ENCODE results near the gene C2CD4B. TPM values are rescaled to one million over a fixed set of nuclear protein-coding genes. Genes with fewer than 3 reads are reported as not detected.

C2CD4B gene
- total RNA-seq, 6 donors from 2014 or later = 0.67 to 16.8 (median 3.1) TPM

DNA sequence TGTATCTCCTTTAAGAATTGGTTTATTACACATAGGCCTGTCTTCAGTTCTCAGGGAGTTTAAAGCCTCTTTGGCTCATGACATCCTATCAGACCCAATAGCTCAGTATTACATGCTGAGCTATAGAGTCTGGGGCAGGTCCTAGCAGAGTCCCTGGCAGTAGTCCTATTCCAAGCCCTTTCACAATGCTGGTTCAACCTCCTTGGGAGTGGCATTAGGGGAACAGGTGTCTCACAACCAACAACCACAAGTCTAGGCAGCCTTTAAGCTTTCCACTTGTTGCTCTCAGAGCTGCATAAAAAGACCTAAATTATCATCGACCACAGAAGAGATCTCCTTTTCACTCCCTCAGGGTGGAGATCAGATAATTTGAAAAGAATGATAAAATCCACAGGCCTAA lies 22.8 kb upstream of the C2CD4B start:
- no peak overlapping the region for H3K27ac ChIP-seq
- DNase-seq (no peak), ATAC-seq (ENCODE audit: low FRiP score in 2 of 2) (no peak)
- no peaks in the 10 kb centered on the region for H3K9me3 ChIP-seq
- no peaks in the 10 kb centered on the region for H3K27me3 ChIP-seq
- TF ChIP-seq EP300 (IDR thresholded peaks at IDR 0.05) (no peak), POLR2AphosphoS5 (IDR thresholded peaks at IDR 0.05) (no peak), POLR2A (IDR thresholded peaks at IDR 0.05) (no peak)
- TF ChIP-seq, protein P1, sequence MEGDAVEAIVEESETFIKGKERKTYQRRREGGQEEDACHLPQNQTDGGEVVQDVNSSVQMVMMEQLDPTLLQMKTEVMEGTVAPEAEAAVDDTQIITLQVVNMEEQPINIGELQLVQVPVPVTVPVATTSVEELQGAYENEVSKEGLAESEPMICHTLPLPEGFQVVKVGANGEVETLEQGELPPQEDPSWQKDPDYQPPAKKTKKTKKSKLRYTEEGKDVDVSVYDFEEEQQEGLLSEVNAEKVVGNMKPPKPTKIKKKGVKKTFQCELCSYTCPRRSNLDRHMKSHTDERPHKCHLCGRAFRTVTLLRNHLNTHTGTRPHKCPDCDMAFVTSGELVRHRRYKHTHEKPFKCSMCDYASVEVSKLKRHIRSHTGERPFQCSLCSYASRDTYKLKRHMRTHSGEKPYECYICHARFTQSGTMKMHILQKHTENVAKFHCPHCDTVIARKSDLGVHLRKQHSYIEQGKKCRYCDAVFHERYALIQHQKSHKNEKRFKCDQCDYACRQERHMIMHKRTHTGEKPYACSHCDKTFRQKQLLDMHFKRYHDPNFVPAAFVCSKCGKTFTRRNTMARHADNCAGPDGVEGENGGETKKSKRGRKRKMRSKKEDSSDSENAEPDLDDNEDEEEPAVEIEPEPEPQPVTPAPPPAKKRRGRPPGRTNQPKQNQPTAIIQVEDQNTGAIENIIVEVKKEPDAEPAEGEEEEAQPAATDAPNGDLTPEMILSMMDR (IDR thresholded peaks at IDR 0.05) = no peak
- H3K36me3 ChIP-seq = no peaks in the 10 kb centered on the region
- 74 to 88% methylated on average over 1 of the region's 1 CpG for WGBS, 2 donors
- H3K4me3 ChIP-seq = no peak overlapping the region
- H3K4me1 ChIP-seq = no peaks in the 10 kb centered on the region

GRCh38 chr15:62187425-62187824 lies 22.3 kb upstream of the C2CD4B start:
- Histone ChIP-seq H3K9me3 (no peaks in the 10 kb centered on the region), H3K4me3 (no peak overlapping the region), H3K36me3 (no peaks in the 10 kb centered on the region), H3K27me3 (no peaks in the 10 kb centered on the region), H3K4me1 (no peaks in the 10 kb centered on the region), H3K27ac (peak overlapping the region in 1 of 4 donors; percentile 13)
- DNase-seq (no peak), ATAC-seq (ENCODE audit: low FRiP score in 2 of 2) (no peak)
- no peak for TF ChIP-seq POLR2A (IDR thresholded peaks at IDR 0.05)
- TF ChIP-seq, protein P1 (IDR thresholded peaks at IDR 0.05) = no peak
- no peak for TF ChIP-seq POLR2AphosphoS5 (IDR thresholded peaks at IDR 0.05)
- TF ChIP-seq EP300 (IDR thresholded peaks at IDR 0.05) = no peak
- WGBS, 2 donors = 53 to 54% methylated on average over 5 of the region's 5 CpGs

GRCh38 chr15:62186578-62186977 lies 21.5 kb upstream of the C2CD4B start:
- no peaks in the 10 kb centered on the region for H3K36me3 ChIP-seq
- 97% methylated on average over 27 of the region's 27 CpGs; no CpG with 5 or more reads in 1 of the 2 donors for WGBS, 2 donors
- DNase-seq (peak in 1 of 2 donors; percentile 76), ATAC-seq (ENCODE audit: low FRiP score in 2 of 2) (no peak)
- no peaks in the 10 kb centered on the region for H3K4me1 ChIP-seq
- TF ChIP-seq EP300 (IDR thresholded peaks at IDR 0.05) (no peak), POLR2A (IDR thresholded peaks at IDR 0.05) (no peak), POLR2AphosphoS5 (IDR thresholded peaks at IDR 0.05) (no peak)
- TF ChIP-seq, protein P1 (IDR thresholded peaks at IDR 0.05) = no peak
- no peak overlapping the region for H3K27ac ChIP-seq
- H3K4me3 ChIP-seq = no peak overlapping the region
- H3K9me3 ChIP-seq = no peaks in the 10 kb centered on the region
- H3K27me3 ChIP-seq = no peaks in the 10 kb centered on the region

- DNase-seq = no peak
- ATAC-seq (ENCODE audit: low FRiP score in 2 of 2) = no peak
- H3K9me3 ChIP-seq = no peaks in the 10 kb centered on the region
- no peaks in the 10 kb centered on the region for H3K36me3 ChIP-seq
- H3K27me3 ChIP-seq = no peaks in the 10 kb centered on the region
- H3K27ac ChIP-seq = no peak overlapping the region
- H3K4me1 ChIP-seq = no peaks in the 10 kb centered on the region
- no peak for TF ChIP-seq POLR2AphosphoS5 (IDR thresholded peaks at IDR 0.05)
- no peak overlapping the region for H3K4me3 ChIP-seq
Measured at GRCh38 chr15:62183130-62183529, 18.0 kb upstream of the C2CD4B start.

DNA sequence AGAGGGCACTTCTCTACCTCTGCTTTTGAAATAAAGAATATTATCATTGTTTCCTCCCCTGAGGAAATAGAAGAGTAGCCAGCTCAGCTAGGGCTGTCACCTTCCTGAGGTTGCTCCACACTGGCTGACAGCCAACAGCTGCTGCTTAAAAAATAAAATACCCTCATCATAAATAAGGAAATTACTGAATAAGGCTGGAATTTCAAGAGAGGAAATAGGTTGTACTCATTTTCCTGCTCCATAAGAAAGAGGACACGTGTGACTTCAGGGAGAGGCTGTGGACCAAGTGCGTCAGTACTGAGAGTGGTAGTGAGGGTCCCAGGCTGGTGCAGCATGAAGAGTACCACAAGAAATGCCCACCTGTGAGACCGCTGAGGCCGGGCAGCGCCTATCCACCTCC lies 8.1 kb upstream of the C2CD4B start:
- H3K9me3 ChIP-seq = no peaks in the 10 kb centered on the region
- H3K4me1 ChIP-seq = peaks cover 0 to 7% (median 3%) of the 10 kb centered on the region in 4 donors
- no peaks in the 10 kb centered on the region for H3K36me3 ChIP-seq
- H3K27ac ChIP-seq = peak overlapping the region; percentile 50 to 71 (median 64)
- TF ChIP-seq, protein P1 (IDR thresholded peaks at IDR 0.05) = no peak
- TF ChIP-seq EP300 (IDR thresholded peaks at IDR 0.05) = peak in 1 of 4 donors; percentile 44
- peak in 1 of 2 donors; percentile 21 for TF ChIP-seq POLR2AphosphoS5 (IDR thresholded peaks at IDR 0.05)
- TF ChIP-seq POLR2A (IDR thresholded peaks at IDR 0.05) = peak in 1 of 4 donors; percentile 32
- peak overlapping the region in 1 of 4 donors; percentile 15 for H3K4me3 ChIP-seq
- DNase-seq = peak in 1 of 2 donors; percentile 31
- ATAC-seq (ENCODE audit: low FRiP score in 2 of 2) = peak in 1 of 2 donors; percentile 34
- WGBS, 2 donors = 32 to 49% methylated on average over 5 of the region's 5 CpGs
- H3K27me3 ChIP-seq = no peaks in the 10 kb centered on the region
